GM21360 (cell line): ENCODE results near the gene MYH14.

ENCODE experiments used
- ATAC-seq: cut with Tn5 transposase; IDR thresholded peaks from one replicate; pipeline ENCODE4 v1.9.1; 2021; ENCODE audit warnings: mild to moderate bottlenecking, moderate library complexity; ENCODE audit not compliant: unreplicated experiment

The MYH14 gene

GRCh38 chr19:50358483-50359327, 155.3 kb downstream of the MYH14 start:
- ATAC-seq = no peak

DNA sequence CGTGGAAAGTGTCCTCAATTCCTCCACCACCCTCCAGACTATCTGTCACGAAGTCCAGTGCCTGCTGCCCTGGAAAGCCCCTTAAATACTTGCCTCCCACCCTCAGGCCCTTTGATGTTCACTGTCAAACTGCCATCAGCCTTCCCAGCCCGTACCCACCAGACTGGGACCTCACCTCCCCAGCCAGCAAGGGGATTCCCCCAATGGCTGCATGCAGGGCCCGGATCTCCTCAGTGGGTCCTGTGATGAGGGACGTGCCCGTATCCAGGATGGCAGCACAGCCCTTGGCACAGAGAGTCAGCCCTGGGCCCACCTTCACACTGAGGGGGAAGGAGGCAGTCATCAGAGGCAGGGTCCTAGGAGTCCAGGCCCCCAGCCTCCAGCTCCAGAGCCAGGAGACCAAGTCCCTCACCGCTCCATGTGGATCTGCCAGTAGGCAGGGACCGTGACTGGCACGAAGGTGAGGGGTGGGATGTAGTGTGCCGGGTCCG, 156.0 kb downstream of the MYH14 start:
- no peak for ATAC-seq
